CD4-positive, alpha-beta T cell treated with Interleukin-15 for 4 hours (primary cell): ENCODE measurements around the gene PAOX.

Experiments
- DNase-seq: peaks from one replicate; pipeline ENCODE4 v3.0.0-alpha.2; 2020; ENCODE audit warnings: low spot score

PAOX gene

GRCh38 chr10:133439517-133440461, 60.7 kb downstream of the PAOX start:
- DNase-seq: no peak

- DNase-seq: no peak
These were observed 61.7 kb downstream of the PAOX start for GRCh38 chr10:133440633-133441285.
